ENCODE measurements around the gene IL7R. TPM values are rescaled to one million over a fixed set of nuclear protein-coding genes. Genes with fewer than 3 reads are reported as not detected.
"Not testable (repeated sequence)": the region's sequence is repeated elsewhere in the genome, so short reads cannot be mapped to it uniquely, and the experiment has no call there.

Gene IL7R
- total and polyA plus RNA-seq, 2 donors (not counting 3 experiments of a cell fraction or from before 2014, with no cell fraction given), result 1.0 to 1.2 TPM

- intact Hi-C loops (cut with micrococcal nuclease) (no loop called here), dilution Hi-C loops (cut with MboI; ENCODE audit: extremely low pct_ligation_motif_present, low sequenced_read_pairs) (no loop called here)
- Histone ChIP-seq H4K20me1 (replicated peaks; ENCODE audit: control insufficient read depth, extremely low read depth, insufficient read depth, low read length) (no peaks in the 10 kb centered on the region), H2AFZ (ENCODE audit: low read depth, low read length) (no peak overlapping the region), H3K9ac (replicated peaks; ENCODE audit: extremely low read depth, insufficient read depth, low read length) (no peak overlapping the region), H3K4me3 (replicated peaks in 1 of 3; ENCODE audit: insufficient read depth in 1 of 3, low read depth in 1 of 3, low read length in 3 of 3) (no peak overlapping the region), H3K36me3 (ENCODE audit: control insufficient read depth in 2 of 2, extremely low read depth in 1 of 2, insufficient read depth in 2 of 2, low read length in 2 of 2) (no peaks in the 10 kb centered on the region), H3K79me2 (ENCODE audit: control insufficient read depth, insufficient read depth, low read length) (no peaks in the 10 kb centered on the region), H3K27me3 (ENCODE audit: control insufficient read depth in 2 of 2, insufficient read depth in 2 of 2, low read length in 2 of 2) (no peaks in the 10 kb centered on the region), H3K4me2 (ENCODE audit: insufficient read depth, low read length) (no peak overlapping the region), H3K4me1 (ENCODE audit: control insufficient read depth, extremely low read depth, insufficient read depth, low read length) (no peaks in the 10 kb centered on the region), H3K9me3 (replicated peaks; ENCODE audit: control insufficient read depth, insufficient read depth, low read length) (no peaks in the 10 kb centered on the region), H3K27ac (ENCODE audit: insufficient read depth, low read depth, low read length) (no peak overlapping the region), H3K9me1 (replicated peaks; ENCODE audit: control insufficient read depth, extremely low read depth, insufficient read depth, low read length) (no peaks in the 10 kb centered on the region)
- ChIA-PET POLR2A (no interaction called here), CTCF (interaction anchor here (1.5 kb wide), 1 partner anchor 34 kb away, joined by 6 read pairs; no protein-coding TSS in a partner anchor)
- TF ChIP-seq FOS (IDR thresholded peaks at IDR 0.05; ENCODE audit: borderline replicate concordance, insufficient read depth, low read length) (no peak), EZH2 (IDR thresholded peaks at IDR 0.05; ENCODE audit: borderline replicate concordance, low read depth, low read length, severe bottlenecking) (no peak), CTCF (IDR thresholded peaks at IDR 0.05; ENCODE audit: extremely low read depth in 1 of 2, insufficient read depth in 1 of 2, low read depth in 1 of 2, low read length in 2 of 2) (no peak), GATA2 (IDR thresholded peaks at IDR 0.05; ENCODE audit: insufficient read depth, insufficient read length, low read depth, low read length) (no peak), MYC (IDR thresholded peaks at IDR 0.05; ENCODE audit: low read depth, low read length) (no peak), JUN (IDR thresholded peaks at IDR 0.05; ENCODE audit: borderline replicate concordance, insufficient read depth, insufficient read length, low read depth) (no peak), POLR2AphosphoS5 (IDR thresholded peaks at IDR 0.05; ENCODE audit: insufficient read depth, low read depth, low read length) (no peak), POLR2A (IDR thresholded peaks at IDR 0.05; ENCODE audit: low read depth, low read length) (no peak)
- TF ChIP-seq, protein P1, sequence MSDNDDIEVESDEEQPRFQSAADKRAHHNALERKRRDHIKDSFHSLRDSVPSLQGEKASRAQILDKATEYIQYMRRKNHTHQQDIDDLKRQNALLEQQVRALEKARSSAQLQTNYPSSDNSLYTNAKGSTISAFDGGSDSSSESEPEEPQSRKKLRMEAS (IDR thresholded peaks at IDR 0.05; ENCODE audit: insufficient read depth, insufficient read length), result no peak
- FAIRE-seq (no peak), DNase-seq (ENCODE audit: low read depth, low spot score) (no peak)
- BruUV-seq (replicated peaks), result no TSS peak
Observed at GRCh38 chr5:35890021-35891020, 33.6 kb downstream of the IL7R start.

- H3K4me2 ChIP-seq (ENCODE audit: insufficient read depth, low read length); H3K27ac ChIP-seq (ENCODE audit: insufficient read depth, low read depth, low read length); BruUV-seq (replicated peaks); H4K20me1 ChIP-seq (replicated peaks; ENCODE audit: control insufficient read depth, extremely low read depth, insufficient read depth, low read length); H3K9me1 ChIP-seq (replicated peaks; ENCODE audit: control insufficient read depth, extremely low read depth, insufficient read depth, low read length); H3K36me3 ChIP-seq (ENCODE audit: control insufficient read depth in 2 of 2, extremely low read depth in 1 of 2, insufficient read depth in 2 of 2, low read length in 2 of 2); H3K27me3 ChIP-seq (ENCODE audit: control insufficient read depth in 2 of 2, insufficient read depth in 2 of 2, low read length in 2 of 2); dilution Hi-C loops (cut with MboI; ENCODE audit: extremely low pct_ligation_motif_present, low sequenced_read_pairs); H3K9me3 ChIP-seq (replicated peaks; ENCODE audit: control insufficient read depth, insufficient read depth, low read length); H2AFZ ChIP-seq (ENCODE audit: low read depth, low read length); FAIRE-seq; POLR2A ChIA-PET; H3K4me1 ChIP-seq (ENCODE audit: control insufficient read depth, extremely low read depth, insufficient read depth, low read length); H3K79me2 ChIP-seq (ENCODE audit: control insufficient read depth, insufficient read depth, low read length); intact Hi-C loops (cut with micrococcal nuclease); DNase-seq (ENCODE audit: low read depth, low spot score); H3K4me3 ChIP-seq (replicated peaks in 1 of 3; ENCODE audit: insufficient read depth in 1 of 3, low read depth in 1 of 3, low read length in 3 of 3); H3K9ac ChIP-seq (replicated peaks; ENCODE audit: extremely low read depth, insufficient read depth, low read length): not testable (repeated sequence)
- CTCF ChIA-PET, result interaction anchor here (1.2 kb wide), 1 partner anchor 28 kb away, joined by 3 read pairs; no protein-coding TSS in a partner anchor
Observed at GRCh38 chr5:35892799-35893198, 36.1 kb downstream of the IL7R start.

All from endothelial cell of umbilical vein (primary cell).